GM21526 (cell line): ENCODE data around the gene TMC1.
"Not testable (repeated sequence)": the region's sequence is repeated elsewhere in the genome, so short reads cannot be mapped to it uniquely, and the experiment has no call there.

ENCODE experiments used
- ATAC-seq: cut with Tn5 transposase; IDR thresholded peaks from one replicate; pipeline ENCODE4 v1.9.1; 2021; ENCODE audit warnings: moderate library complexity; ENCODE audit not compliant: unreplicated experiment, low FRiP score

TMC1 gene

DNA sequence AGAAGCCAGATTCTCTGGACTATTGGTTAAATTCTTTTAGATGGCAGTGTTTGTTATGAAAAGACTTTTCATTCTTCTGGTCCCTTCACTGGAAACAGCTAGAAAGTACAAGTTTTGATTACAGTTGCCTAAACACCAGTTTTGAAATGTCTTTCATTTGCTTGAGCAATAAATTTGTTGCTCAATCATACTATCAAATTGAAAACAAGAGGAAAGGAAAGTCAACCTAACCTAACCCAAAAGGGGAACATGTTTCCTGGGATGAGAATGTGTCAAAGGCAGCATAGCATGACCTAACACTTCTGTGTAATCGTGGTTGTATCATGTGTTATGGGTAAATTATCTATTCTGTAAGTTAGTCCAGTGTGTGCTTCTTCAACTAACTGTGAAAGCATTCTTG lies 213.2 kb downstream of the TMC1 start:
- no peak for ATAC-seq

- ATAC-seq, result no peak
Observed at GRCh38 chr9:72743836-72744235, 222.4 kb downstream of the TMC1 start.

GRCh38 chr9:72749276-72749675 lies 227.9 kb downstream of the TMC1 start:
- ATAC-seq, result no peak

DNA sequence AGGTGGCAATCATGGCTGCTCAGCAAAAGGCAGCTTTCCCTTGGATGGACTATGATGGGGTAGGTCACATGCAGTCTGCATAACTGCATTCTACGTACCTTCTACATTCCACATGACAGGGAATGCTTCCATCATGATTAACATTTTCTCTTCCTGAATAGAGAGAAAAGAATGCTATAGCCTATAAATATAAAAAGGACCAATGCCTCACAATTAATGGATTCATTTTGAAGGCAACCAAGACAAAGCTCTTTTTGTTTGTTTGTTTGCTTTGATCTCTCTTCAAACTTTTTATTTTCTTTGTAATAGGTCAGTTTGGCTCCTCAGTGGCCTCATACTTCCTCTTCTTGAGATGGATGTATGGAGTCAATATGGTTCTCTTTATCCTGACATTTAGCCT lies 230.1 kb downstream of the TMC1 start:
- no peak for ATAC-seq

- no peak for ATAC-seq
Observed at GRCh38 chr9:72753266-72753893, 232.0 kb downstream of the TMC1 start.

DNA sequence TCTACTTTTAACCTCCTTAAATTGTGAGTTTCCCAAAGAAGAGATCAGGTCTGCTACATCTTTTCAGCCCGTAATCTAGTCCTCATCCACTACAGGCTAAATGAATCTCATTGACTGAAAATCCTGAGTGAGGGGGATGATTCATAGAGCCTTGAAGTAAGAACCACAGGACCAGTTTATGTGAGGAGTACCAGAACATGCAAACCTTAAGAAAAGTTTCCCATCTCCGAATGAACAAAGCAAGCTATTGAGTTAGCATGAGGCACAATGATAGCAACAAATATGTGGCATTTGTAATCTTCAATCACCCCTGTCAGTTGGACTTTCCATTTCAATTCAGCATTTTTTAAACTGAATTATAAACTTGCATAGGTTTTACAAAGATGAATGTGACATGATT lies 234.4 kb downstream of the TMC1 start:
- ATAC-seq, result no peak

DNA sequence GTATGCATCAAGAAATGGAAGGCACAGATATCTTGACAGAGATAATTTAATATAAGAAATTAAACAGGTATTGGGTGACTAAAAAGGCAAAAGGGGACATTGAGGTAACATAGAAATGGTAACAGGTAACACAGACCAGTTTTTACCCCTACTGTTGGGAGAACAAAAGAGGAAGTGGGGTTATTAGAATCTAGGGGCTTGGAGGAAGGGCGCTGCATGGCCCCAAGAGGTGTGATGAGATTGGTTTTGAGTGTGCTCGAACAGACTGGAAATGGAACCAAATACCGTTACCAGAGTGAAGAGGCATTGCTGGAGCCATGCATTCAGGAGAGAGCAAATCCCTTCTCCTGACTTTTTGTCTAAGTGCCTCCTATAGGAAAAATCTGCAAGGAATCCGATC lies 237.5 kb downstream of the TMC1 start:
- ATAC-seq, result no peak

DNA sequence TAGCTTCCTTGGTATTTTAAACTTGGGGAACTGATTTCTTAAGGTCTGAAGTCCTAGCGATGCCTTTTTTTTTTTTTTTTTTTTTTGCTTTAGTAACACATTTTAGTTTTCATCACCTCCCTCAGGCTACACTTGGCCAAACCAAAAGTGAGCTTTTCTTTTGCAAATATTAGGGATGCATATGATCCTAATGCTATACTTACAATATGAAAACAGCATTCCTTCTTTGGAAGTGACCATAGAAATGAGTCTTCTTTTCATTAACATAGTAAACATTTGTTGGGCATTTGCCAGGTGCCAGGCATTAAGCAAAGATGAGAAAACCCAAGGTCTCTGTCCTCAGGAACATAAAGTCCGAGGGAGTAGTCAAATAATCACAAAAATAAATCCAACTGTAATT lies 241.6 kb downstream of the TMC1 start:
- ATAC-seq, result no peak

DNA sequence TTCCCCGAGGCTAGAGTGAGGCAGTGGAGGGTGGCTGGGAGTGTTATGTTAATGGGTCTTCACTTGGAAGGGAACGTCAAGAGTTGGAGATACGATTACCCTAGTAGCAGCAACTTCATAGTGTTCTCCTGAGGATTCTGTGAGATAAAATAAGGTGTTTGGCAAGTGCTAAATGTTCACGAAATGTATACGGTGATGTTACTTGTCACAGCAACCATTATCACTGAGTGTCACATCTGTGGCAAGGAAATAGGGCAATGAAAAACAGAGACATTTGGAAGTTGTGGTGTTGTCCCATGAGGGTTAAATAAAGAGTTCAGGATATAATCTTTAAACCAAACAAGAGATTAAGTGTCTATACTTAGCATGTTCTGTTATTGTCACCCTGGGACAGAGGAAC lies 248.1 kb downstream of the TMC1 start:
- no peak for ATAC-seq

DNA sequence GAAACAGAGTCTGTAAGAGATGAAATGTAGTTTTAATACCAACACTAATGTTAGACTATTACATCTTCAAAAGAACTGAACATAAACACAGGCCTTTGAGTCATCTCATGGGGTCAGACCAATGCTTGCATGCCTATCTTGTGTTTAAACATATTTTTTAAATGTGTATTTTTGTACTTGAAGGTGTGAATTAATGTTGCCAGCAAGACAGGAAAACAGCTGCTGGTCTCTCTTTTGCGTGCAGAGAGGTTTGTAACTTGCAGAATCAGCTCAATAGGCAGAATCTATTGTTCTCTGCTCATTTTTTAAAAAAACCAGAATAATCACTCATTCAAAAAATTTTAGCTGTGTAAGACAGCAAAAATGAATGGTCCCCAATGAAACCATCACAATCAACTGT lies 251.3 kb downstream of the TMC1 start:
- no peak for ATAC-seq

DNA sequence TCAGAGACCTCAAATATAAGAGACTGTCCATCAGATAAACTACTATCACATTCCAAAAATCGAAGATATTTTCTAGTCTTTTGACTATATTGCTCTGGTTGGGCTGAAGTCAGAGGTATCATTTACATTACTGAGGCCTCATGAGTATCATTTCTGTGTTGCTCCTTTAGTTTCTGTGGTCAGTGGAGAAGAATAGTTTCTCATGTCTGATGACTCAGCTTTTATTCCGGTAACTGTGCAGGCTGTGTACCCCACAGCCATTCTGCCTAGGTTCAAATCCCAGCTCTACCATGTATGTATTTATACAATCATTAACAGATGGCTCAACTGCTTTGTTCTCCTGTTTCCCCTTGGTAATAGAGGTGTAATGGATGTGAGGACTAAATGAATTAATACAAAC lies 252.2 kb downstream of the TMC1 start:
- no peak for ATAC-seq

DNA sequence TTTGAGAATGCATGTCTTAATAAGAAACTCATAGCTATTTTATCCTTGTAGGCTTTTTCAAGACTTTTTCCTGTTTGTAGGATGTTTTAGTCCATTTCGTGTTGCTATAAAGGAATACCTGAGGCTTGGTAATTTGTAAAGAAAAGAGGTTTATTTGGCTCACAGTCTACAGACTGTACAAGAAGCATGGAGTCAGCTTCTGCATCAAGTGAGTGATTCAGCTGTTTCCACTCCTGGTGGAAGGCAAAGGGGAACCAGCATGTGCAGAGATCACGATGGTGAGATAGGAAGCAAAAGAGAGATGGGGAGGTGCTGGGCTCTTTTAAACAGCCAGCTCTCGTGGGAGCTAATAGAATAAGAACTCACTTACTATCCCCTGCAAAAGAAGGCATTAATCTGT lies 254.2 kb downstream of the TMC1 start:
- no peak for ATAC-seq

DNA sequence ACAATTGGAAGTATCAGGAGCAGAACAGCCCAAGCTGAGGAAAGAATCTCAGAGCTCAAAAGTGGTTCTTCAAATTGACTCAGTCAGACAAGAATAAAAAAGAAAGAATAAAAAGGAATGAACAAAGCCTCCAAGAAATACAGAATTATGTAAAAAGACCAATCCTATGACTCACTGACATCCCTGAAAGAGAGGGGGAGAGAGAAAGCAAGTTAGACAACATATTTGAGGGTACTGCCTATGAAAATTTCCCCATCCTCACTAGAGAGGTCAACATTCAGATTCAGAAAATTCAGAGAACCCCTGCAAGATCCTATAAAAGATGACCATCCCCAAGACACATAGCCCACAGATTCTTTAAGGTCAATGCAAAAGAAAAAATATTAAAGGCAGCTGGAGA lies 258.2 kb downstream of the TMC1 start:
- no peak for ATAC-seq

DNA sequence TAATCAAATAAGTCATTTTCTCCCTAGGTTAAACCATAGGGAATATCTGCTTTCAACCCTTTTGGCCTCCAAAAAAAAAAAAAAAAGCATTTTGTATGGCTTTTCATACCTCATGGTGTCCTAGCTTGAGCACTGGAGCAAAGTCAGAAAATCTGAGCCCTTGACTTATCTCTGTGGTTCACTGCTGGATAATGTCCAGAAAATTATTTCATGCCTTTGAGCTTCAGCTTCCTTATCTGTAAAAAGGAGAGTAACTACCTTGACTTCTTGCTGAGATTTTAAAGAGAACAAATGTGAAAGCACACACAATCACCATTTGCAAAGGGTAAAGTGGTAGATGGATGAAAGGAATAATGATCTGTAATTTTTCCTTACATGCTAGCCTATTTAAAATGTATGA lies 265.5 kb downstream of the TMC1 start:
- ATAC-seq, result no peak

DNA sequence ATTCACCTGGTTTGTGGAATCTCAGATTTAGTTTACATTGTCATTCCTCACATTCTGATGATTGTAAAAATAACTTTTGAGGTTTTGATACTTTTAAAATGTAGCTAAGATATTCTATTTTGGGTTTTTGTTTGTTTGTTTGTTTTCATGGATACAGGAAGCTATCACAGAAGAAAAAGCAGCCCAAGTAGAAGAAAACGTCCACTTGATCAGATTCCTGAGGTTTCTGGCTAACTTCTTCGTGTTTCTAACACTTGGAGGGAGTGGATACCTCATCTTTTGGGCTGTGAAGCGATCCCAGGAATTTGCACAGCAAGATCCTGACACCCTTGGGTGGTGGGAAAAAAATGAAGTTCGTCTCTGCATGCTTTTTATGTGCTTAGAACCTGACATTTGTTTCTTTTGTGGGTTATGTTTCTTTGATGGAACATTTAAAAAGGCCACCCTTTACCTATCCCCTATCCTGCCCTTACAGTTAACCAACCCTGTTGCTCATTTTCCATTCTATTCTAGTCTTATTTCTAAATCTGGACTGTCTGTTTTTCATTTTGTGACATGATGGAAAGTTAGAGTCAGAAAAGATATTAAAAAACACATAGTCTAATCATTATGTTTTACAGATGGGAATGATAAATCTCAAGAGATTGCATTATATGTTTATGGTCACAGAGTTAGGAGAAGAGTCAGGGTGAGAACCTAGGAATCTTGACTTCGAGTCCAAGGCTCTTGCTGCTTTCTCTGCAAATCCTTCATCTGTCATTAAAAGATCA lies 267.7 kb downstream of the TMC1 start:
- no peak for ATAC-seq

DNA sequence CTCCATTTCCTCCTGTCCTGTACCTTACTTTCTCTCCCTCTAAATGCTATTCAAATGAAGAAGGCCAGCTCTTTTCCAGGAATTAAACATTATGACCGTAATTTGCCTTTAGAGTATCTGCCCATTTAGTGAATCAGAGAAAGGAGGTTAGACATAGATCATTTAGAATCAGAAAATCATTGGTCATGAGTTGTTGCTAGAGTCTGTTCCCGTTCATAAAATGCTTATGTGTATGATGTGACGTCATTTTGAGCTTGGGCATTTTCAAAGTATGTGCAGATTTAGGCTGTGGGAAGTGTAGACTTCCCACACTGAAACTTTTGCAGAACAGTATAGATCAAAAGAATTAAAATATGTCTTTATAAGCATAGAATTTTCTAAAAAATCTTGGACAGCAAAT lies 268.5 kb downstream of the TMC1 start:
- no peak for ATAC-seq

DNA sequence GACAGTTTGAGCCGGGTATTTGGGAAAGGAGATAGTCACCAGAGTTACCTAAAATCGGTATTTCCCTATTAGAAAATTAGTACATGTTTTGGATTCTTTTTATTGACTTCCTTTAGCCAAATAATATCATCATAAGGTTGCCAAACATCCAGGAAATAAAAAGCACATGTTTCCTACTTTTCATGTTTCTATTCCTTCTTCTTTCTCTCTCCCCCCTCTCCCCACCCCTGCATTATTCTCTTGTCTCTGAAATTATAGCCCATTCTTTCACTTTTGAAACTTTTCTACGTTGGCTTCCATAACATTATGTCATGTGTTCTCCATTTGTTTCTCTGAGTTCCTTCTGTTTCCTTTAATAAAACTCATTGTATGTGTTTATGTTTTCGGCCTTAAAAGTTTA lies 269.6 kb downstream of the TMC1 start:
- no peak for ATAC-seq

DNA sequence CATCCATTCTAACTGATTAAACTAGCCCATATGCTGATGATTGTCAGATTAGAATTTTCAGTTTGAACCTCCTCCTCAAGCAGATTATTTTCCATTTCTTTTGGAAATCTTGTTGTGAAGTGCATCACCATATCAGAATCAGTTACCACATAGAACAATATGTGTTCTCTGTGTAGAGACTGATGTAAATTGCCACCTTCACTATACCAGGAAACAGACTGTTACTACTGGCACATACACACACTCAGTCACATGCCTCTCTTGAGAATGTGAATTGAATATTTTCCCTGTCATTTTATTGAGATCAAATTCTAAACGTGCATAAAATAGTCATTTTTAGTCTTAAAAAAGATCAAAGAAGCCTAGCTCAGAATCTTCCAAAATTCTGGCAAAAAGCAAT lies 270.0 kb downstream of the TMC1 start:
- no peak for ATAC-seq

DNA sequence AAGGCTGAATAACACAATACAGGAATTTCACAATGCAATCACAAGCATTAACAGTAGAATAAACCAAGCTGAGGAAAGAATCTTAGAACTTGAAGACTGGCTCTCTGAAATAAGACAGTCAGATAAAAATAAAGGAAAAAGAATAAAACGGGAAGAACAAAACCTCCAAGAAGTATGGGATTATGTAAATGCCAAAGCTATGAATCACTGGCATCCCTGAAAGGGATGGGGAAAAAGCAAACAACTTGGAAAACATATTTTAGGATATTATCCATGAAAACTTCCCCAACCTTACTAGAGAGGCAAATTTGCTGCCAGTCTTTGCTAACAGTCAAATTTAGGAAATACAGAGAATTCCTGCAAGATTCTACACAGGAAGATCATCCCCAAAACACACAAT lies 273.5 kb downstream of the TMC1 start:
- no peak for ATAC-seq

DNA sequence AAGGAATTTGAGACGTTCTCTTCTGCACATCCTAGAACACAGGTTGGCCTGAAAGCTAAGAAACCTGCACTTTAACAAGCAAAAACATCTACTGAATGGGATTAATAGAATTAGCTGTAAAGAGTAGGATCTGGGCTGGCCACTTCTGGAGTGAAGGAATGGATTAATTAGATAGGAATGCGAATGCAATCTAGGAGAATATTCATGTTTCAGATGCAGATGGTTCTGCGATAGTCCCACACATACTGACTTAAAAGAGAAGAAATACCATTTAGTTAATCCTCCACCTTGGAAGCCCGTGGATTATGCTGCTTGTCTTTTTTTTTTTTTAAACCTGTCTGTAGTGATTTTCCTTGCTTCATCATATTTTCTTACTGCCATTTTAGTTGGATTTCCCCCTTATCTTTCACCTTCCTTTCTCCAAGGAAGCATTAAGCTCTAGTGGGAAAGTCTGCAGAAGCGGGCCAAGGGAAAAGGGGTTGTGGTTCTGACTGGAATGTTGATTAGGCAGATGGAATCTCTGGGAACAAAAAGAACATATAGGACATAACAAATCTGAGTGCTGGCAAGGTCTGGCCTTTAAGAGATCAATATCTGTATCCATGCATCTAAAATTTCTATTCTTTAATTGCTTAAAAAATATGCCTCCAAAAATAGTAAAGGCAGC lies 279.1 kb downstream of the TMC1 start:
- ATAC-seq, result no peak

DNA sequence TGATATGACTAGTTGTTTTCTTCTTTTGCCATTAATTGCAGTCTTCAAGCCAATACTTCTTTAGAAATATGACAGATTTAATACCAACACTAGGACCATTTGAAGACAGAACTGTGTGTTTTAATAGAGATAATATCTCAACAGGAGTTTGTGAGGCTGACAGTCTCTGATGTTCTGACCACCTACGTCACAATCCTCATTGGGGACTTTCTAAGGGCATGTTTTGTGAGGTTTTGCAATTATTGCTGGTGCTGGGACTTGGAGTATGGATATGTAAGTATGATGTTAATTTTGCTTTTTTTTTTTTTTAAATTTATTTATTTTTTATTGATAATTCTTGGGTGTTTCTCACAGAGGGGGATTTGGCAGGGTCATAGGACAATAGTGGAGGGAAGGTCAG lies 283.8 kb downstream of the TMC1 start:
- no peak for ATAC-seq

DNA sequence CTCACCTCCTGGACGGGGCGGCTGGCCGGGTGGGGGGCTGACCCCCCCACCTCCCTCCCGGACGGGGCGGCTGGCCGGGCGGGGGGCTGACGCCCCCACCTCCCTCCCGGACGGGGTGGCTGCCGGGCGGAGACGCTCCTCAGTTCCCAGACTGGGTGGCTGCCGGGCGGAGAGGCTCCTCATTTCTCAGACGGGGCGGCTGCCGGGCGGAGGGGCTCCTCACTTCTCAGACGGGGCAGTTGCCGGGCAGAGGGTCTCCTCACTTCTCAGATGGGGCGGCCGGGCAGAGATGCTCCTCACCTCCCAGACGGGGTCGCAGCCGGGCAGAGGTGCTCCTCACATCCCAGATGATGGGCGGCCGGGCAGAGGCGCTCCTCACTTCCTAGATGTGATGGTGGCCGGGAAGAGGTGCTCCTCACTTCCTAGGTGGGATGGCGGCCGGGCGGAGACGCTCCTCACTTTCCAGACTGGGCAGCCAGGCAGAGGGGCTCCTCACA lies 285.0 kb downstream of the TMC1 start:
- not testable (repeated sequence) for ATAC-seq
